Measurements from ENCODE around the gene NTHL1. TPM values are rescaled to one million over a fixed set of nuclear protein-coding genes. Genes with fewer than 3 reads are reported as not detected.

NTHL1 gene
- total and polyA plus RNA-seq, 9 of the 15 experiments (the other 6 are each of a cell fraction or from before 2014, with no cell fraction given), result 1.1 to 58.8 (median 17.6) TPM

DNA sequence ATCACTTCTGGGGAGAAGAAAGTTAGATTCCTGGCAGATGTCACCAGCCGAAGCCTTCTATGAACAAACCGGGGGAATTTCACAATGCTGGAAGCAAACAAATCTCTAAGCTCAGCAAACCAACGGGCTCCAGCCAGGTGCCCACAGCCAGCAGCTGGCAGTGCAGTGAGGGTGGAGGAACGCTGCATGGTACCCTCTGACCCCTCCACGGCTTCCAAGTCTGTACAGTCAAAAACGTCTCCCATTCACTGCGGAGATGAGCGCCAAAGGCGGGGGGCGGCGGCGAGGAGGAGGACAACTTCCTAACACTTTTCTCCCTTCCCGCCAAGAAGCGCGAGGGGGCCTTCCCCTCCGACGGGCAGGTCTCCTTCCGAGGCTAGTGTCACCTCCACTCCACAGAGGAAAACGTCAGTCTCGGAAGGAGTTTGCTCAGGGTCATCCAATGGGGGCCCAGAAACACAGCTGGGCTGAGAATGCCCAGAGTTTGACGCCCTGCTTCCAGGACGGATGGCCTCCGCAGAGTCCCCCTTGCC, 38.9 kb downstream of the NTHL1 start (continued):
- TF ChIP-seq, protein P1, sequence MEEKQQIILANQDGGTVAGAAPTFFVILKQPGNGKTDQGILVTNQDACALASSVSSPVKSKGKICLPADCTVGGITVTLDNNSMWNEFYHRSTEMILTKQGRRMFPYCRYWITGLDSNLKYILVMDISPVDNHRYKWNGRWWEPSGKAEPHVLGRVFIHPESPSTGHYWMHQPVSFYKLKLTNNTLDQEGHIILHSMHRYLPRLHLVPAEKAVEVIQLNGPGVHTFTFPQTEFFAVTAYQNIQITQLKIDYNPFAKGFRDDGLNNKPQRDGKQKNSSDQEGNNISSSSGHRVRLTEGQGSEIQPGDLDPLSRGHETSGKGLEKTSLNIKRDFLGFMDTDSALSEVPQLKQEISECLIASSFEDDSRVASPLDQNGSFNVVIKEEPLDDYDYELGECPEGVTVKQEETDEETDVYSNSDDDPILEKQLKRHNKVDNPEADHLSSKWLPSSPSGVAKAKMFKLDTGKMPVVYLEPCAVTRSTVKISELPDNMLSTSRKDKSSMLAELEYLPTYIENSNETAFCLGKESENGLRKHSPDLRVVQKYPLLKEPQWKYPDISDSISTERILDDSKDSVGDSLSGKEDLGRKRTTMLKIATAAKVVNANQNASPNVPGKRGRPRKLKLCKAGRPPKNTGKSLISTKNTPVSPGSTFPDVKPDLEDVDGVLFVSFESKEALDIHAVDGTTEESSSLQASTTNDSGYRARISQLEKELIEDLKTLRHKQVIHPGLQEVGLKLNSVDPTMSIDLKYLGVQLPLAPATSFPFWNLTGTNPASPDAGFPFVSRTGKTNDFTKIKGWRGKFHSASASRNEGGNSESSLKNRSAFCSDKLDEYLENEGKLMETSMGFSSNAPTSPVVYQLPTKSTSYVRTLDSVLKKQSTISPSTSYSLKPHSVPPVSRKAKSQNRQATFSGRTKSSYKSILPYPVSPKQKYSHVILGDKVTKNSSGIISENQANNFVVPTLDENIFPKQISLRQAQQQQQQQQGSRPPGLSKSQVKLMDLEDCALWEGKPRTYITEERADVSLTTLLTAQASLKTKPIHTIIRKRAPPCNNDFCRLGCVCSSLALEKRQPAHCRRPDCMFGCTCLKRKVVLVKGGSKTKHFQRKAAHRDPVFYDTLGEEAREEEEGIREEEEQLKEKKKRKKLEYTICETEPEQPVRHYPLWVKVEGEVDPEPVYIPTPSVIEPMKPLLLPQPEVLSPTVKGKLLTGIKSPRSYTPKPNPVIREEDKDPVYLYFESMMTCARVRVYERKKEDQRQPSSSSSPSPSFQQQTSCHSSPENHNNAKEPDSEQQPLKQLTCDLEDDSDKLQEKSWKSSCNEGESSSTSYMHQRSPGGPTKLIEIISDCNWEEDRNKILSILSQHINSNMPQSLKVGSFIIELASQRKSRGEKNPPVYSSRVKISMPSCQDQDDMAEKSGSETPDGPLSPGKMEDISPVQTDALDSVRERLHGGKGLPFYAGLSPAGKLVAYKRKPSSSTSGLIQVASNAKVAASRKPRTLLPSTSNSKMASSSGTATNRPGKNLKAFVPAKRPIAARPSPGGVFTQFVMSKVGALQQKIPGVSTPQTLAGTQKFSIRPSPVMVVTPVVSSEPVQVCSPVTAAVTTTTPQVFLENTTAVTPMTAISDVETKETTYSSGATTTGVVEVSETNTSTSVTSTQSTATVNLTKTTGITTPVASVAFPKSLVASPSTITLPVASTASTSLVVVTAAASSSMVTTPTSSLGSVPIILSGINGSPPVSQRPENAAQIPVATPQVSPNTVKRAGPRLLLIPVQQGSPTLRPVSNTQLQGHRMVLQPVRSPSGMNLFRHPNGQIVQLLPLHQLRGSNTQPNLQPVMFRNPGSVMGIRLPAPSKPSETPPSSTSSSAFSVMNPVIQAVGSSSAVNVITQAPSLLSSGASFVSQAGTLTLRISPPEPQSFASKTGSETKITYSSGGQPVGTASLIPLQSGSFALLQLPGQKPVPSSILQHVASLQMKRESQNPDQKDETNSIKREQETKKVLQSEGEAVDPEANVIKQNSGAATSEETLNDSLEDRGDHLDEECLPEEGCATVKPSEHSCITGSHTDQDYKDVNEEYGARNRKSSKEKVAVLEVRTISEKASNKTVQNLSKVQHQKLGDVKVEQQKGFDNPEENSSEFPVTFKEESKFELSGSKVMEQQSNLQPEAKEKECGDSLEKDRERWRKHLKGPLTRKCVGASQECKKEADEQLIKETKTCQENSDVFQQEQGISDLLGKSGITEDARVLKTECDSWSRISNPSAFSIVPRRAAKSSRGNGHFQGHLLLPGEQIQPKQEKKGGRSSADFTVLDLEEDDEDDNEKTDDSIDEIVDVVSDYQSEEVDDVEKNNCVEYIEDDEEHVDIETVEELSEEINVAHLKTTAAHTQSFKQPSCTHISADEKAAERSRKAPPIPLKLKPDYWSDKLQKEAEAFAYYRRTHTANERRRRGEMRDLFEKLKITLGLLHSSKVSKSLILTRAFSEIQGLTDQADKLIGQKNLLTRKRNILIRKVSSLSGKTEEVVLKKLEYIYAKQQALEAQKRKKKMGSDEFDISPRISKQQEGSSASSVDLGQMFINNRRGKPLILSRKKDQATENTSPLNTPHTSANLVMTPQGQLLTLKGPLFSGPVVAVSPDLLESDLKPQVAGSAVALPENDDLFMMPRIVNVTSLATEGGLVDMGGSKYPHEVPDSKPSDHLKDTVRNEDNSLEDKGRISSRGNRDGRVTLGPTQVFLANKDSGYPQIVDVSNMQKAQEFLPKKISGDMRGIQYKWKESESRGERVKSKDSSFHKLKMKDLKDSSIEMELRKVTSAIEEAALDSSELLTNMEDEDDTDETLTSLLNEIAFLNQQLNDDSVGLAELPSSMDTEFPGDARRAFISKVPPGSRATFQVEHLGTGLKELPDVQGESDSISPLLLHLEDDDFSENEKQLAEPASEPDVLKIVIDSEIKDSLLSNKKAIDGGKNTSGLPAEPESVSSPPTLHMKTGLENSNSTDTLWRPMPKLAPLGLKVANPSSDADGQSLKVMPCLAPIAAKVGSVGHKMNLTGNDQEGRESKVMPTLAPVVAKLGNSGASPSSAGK (IDR thresholded peaks at IDR 0.05), result peak; percentile 94
- 0 out of 2 replicates have a peak, but pooled peaks have one; percentile 31 for TF ChIP-seq TEAD4 (IDR thresholded peaks at IDR 0.05; ENCODE audit: low read length)
- no peak for TF ChIP-seq TEAD4 (CRISPR knock-in tag; IDR thresholded peaks at IDR 0.05; ENCODE audit: borderline replicate concordance)
- 0 out of 2 replicates have a peak, but pooled peaks have one; percentile 6 for TF ChIP-seq EP400 (IDR thresholded peaks at IDR 0.05)
- peak; percentile 96 for TF ChIP-seq L3MBTL2 (IDR thresholded peaks at IDR 0.05)
- TF ChIP-seq MXI1 (IDR thresholded peaks at IDR 0.05; ENCODE audit: low read depth, low read length), result no peak
- TF ChIP-seq, protein P2, sequence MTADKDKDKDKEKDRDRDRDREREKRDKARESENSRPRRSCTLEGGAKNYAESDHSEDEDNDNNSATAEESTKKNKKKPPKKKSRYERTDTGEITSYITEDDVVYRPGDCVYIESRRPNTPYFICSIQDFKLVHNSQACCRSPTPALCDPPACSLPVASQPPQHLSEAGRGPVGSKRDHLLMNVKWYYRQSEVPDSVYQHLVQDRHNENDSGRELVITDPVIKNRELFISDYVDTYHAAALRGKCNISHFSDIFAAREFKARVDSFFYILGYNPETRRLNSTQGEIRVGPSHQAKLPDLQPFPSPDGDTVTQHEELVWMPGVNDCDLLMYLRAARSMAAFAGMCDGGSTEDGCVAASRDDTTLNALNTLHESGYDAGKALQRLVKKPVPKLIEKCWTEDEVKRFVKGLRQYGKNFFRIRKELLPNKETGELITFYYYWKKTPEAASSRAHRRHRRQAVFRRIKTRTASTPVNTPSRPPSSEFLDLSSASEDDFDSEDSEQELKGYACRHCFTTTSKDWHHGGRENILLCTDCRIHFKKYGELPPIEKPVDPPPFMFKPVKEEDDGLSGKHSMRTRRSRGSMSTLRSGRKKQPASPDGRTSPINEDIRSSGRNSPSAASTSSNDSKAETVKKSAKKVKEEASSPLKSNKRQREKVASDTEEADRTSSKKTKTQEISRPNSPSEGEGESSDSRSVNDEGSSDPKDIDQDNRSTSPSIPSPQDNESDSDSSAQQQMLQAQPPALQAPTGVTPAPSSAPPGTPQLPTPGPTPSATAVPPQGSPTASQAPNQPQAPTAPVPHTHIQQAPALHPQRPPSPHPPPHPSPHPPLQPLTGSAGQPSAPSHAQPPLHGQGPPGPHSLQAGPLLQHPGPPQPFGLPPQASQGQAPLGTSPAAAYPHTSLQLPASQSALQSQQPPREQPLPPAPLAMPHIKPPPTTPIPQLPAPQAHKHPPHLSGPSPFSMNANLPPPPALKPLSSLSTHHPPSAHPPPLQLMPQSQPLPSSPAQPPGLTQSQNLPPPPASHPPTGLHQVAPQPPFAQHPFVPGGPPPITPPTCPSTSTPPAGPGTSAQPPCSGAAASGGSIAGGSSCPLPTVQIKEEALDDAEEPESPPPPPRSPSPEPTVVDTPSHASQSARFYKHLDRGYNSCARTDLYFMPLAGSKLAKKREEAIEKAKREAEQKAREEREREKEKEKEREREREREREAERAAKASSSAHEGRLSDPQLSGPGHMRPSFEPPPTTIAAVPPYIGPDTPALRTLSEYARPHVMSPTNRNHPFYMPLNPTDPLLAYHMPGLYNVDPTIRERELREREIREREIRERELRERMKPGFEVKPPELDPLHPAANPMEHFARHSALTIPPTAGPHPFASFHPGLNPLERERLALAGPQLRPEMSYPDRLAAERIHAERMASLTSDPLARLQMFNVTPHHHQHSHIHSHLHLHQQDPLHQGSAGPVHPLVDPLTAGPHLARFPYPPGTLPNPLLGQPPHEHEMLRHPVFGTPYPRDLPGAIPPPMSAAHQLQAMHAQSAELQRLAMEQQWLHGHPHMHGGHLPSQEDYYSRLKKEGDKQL (CRISPR knock-in tag; IDR thresholded peaks at IDR 0.05; ENCODE audit: borderline replicate concordance), result no peak
- peak in 1 of 2 experiments; percentile 37; a peak in 1 of 3 replicates for TF ChIP-seq CBX3 (IDR thresholded peaks at IDR 0.05; ENCODE audit: borderline replicate concordance in 1 of 2, low read length in 2 of 2)

Measured in K562 (cell line).